Tongue (tissue), 2 donors: ENCODE measurements around the gene RALA. TPM values are rescaled to one million over a fixed set of nuclear protein-coding genes. Genes with fewer than 3 reads are reported as not detected.

Experiments used
- DNase-seq: peaks from one replicate; pipeline ENCODE4 v3.0.0-alpha.2; 2015
- total RNA-seq: library from RNA; depleted of rRNA; stranded (reverse); fragments of >200 nt; gene quantifications from one replicate; pipeline ENCODE4 v1.2.3, GENCODE V29; 2014

Gene RALA
- total RNA-seq, 1 donor from 2014 or later, result 32.1 TPM

- no peak for DNase-seq
These were observed 9.1 kb upstream of the RALA start for GRCh38 chr7:39614299-39614698.

GRCh38 chr7:39615350-39615975, 7.9 kb upstream of the RALA start:
- DNase-seq, result no peak

GRCh38 chr7:39616138-39616537, 7.2 kb upstream of the RALA start:
- no peak for DNase-seq

DNA sequence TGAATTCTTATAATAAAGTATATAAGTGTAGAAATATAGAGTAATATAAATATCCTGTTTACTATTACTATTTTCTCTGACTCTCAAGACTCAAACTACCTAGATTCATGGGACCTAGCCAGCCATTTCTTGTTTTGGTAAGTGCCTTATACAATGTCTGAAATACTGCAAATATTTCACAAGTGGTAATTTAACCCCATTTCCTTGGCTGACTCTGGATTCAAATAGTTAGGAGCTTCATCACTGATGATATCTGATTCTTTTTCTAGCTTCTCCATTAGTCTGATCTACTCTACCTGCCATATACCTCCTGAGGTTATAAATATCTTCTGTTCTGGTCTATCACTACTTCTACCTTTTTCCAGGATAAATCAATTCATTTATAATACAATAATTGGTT, 6.4 kb upstream of the RALA start:
- DNase-seq, result no peak

- DNase-seq, result no peak
These were observed 4.5 kb upstream of the RALA start for GRCh38 chr7:39618868-39619267.

GRCh38 chr7:39620486-39620885, 2.9 kb upstream of the RALA start:
- no peak for DNase-seq

DNA sequence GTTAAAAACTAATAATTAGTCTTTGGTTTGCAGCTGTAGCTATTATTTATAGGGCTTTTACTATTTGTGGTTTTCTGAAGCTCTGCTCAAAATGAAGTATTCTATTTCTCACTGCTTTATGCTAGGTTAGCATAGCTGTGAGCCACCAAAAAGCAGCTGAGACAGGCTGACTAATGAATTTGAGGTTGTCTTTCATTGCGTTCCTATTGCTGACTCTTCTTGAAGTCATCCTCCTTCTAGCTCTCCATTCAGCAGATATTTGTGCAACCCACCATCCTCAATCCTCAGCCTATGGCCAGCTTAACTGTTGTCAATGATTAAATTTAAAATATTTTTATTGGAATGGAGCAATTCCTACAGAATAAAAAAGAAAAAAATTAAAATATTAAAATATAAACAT, 2.1 kb upstream of the RALA start:
- no peak for DNase-seq

DNA sequence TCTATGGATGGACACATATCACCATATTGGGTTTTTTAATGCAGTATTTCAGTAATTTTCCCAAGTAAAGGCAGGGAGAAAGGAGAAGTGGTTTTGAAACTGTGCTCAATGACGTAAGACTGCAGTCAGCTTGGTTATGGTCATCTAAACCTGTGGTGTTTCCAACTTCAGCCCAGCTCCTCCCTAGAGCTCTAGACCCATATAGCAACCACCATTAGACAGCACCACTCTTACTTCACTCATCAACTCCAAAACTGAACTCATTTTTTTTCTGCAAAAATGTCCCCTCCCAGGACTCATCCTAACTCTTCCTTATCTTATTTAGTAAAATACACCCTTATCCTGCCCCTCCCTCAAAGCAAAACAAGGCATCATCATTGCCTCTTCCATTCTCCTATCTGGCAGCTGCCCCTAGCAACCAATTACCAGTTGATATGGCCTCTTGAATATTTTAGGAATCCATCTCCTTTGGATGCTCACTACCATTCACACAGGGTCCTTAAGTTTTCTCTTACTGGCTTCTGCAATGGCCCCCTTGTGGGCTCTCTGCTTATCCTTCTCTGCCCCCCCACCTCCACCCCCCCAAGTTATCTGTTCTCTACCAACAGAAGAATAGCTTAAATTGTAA, 1.5 kb upstream of the RALA start:
- DNase-seq, result no peak

- no peak for DNase-seq
These were observed 763 bp upstream of the RALA start for GRCh38 chr7:39622609-39623008.

DNA sequence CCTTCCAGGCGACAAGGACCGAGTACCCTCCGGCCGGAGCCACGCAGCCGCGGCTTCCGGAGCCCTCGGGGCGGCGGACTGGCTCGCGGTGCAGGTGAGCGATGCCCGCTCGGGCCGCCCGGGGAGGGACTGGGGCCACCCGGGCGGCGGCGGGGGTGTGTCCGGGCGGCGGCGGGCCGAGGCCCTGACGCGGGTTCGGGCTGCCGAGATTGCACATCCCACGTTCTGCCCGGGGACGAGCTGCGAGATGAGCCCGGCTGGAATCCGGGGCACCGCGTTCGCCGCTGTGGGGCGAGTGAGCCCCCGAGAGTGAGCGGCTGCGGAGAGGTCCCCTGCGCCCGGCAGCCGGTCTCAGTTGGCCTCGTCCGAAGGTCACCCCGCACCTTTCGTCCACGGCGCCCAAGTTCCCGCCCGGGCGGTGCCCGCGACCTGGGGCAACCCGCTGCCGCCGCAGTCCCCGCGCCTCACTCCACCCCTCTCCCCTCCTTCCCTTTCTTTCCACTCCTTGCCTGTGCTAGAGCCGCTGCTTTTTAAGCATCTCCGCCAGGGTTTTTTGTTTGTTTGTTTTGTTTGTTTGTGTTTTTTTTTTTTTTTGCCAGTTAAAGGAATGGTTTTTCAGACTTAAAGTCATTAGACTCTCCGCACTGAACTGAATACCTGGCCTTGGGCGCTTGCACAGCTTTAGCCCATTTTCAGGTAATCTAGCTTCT, 515 bp downstream of the RALA start:
- DNase-seq, result peak; percentile 45

DNA sequence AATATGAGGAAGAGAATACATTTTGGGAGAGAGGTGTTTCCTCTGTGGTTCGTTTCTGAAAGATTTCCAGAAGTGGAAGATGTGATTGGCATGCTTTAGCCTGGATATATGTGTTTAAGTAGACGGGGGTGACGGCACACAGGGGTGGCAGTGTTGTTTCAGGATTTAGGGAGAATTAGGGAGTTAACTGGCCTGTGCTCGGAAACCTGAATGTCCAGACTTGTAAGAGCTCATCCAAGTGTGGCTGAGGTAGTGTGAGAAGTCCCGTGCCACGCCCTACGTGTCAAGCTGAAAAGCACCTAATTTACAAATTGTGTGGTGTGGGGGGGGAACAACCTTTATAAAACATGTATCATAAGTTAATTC, 1.1 kb downstream of the RALA start:
- DNase-seq, result peak; percentile 57

DNA sequence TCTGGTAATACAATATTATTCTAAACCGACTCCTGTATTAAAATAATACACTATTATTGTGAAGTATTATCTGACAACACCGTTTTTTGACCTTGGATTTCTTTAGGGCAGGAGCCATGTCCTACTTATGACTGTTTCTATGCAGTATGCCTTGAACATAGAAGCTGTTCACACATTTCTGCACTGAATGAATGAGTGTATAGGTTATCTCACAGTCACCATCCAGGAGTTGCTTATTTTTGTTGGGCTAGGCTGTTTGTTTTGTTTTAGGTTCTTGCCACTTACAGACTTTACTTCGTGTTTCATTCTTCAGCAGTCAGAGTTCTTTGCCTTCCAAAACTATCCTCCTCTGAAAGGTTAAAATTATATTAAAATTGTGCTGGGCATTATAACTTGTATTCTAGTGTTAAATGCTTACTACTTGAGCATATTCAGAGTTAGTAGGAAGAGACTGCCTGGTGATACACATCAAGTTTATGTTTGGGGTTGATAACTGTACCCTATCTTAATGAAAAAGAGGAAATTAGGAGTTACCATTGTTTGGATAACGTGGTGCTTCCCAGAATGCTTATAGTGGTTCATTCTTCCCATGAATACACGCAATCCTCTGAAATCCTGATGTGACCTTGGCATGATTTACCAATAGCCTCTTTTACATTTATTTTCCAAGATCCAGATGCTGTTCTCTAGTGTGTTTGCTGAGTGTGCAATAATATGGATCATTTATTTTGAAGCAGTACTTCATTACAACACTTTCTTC, 1.7 kb downstream of the RALA start:
- no peak for DNase-seq

DNA sequence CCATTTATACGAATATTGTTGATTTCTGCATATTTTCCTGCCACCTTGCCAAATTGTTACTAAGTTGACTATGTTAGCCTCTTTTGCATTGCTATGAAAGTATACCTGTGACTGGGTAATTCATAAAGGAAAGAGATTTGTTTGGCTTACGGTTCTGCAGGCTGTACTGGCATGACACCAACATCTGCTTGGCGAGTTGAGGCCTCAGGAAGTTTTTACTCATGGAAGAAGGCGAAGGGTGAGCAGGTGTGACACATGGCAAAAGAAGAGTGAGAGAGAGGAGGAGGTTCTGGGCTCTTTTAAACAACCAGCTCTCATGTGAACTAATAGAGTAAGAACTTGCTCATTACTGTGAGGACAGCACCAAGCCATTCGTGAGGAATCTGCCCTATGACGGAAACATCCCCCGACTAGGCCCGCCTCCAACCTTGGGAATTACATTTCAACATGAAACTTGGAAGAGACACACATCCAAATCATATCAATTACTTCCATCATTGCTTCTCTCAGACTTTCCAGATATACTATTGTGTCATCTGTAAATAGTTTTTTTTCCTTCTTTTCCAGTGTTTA, 8.4 kb downstream of the RALA start:
- no peak for DNase-seq

DNA sequence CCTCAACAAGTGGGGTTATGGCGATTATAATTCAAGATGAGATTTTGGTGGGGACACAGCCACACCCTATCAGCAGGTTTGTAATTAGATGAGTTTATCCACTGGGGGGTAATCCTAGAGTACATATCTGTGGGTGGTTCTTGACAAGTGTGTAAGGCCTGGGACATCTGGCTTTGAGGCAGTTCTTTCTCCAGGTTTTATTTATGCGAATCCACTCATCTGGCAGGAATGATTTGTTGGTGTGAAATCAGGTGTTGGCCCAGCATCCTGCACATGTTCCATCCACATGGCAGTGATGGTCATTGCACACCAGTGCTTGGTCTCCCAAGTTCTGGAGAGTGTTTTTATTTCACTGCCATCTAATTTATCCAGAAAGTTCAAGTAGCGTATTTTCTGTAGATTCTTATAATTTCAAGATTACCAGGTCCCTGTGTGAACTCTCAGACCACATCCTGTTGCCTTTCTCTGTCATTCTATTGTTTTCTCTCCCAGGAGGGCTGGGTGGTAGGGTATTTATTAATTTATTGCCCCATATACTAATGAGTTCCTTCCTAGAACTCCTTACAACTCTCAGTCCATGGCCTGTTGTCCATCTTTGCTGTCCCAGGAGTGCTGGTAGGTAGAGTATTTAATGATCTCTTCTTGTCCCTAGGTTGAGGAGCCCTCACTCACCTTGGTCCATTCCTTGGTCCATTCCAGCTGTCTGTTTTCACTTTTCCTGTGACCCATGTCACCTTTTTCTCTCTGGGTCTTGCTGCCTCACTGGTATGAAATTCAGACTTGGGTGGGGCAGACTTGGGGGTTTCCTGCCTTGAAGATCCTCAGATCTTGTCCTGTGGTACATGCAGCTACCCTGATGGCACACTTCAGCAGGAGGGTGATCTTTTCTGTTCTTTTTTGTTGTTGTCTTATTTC, 10.4 kb downstream of the RALA start:
- DNase-seq, result no peak

- DNase-seq, result no peak
These were observed 11.1 kb downstream of the RALA start for GRCh38 chr7:39634478-39634805.

- DNase-seq, result no peak
These were observed 14.0 kb downstream of the RALA start for GRCh38 chr7:39637400-39637799.

DNA sequence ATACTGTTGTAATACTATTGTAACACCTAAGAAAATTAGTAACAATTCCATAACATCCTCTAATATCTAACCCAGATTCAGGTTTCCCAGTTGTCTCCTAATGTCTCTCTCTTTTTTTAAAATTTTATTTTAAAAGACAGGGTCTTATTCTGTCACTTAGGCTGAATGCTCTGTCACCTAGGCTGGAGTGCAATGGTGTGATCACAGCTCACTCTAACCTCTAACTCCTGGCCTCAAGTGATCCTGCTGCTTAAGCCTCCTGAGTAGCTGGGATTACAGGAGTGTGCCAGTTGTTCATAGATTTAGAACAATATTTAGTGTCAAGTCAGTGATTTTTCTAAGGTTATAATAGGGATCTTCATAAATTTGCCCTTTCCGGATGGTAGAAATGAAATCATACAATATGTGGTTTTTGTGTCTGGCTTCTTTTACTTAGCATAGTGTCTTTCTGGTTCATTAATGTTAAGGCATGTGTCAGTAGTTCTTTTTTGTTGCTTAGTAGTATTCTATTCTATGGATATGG, 14.7 kb downstream of the RALA start:
- no peak for DNase-seq

- no peak for DNase-seq
These were observed 19.5 kb downstream of the RALA start for GRCh38 chr7:39642896-39643295.

DNA sequence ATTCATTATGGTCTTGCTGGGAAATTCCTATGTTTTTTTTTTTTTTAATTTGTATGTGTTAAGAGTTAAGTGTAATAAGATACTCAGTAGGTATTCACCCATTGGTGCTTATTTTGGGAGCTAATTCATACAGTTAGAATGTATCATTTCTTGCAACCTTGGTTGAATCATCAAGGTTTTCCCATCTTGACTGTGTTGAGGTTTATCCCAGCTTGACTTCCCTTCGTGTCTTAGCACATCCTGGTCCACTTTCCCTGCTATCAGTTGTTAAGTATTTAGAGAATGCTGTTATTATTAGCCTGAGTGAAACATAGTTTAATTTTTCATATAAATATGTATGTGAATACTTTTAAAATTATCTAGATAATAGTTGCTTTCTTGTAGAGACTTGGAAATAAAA, 20.8 kb downstream of the RALA start:
- no peak for DNase-seq

GRCh38 chr7:39645482-39646407, 22.4 kb downstream of the RALA start:
- no peak for DNase-seq
